HG03039 (cell line): ENCODE results near the gene LMF2.

Experiments used
- ATAC-seq: cut with Tn5 transposase; IDR thresholded peaks from one replicate; pipeline ENCODE4 v1.9.1; 2021; ENCODE audit warnings: mild to moderate bottlenecking, moderate library complexity; ENCODE audit not compliant: unreplicated experiment

The LMF2 gene

GRCh38 chr22:50467773-50468440 lies 39.6 kb downstream of the LMF2 start:
- ATAC-seq, result no peak

- no peak for ATAC-seq
Measured at GRCh38 chr22:50467341-50467740, 40.2 kb downstream of the LMF2 start.

GRCh38 chr22:50465066-50465930 lies 42.2 kb downstream of the LMF2 start:
- ATAC-seq, result no peak

- no peak for ATAC-seq
Measured at GRCh38 chr22:50464451-50464850, 43.1 kb downstream of the LMF2 start.

GRCh38 chr22:50463188-50463900 lies 44.2 kb downstream of the LMF2 start:
- ATAC-seq, result no peak

- ATAC-seq, result no peak
Measured at GRCh38 chr22:50461979-50462540, 45.4 kb downstream of the LMF2 start.

- no peak for ATAC-seq
Measured at GRCh38 chr22:50461536-50461935, 46.0 kb downstream of the LMF2 start.

- no peak for ATAC-seq
Measured at GRCh38 chr22:50460938-50461337, 46.6 kb downstream of the LMF2 start.

- no peak for ATAC-seq
Measured at GRCh38 chr22:50459496-50460140, 47.9 kb downstream of the LMF2 start.

- ATAC-seq, result no peak
Measured at GRCh38 chr22:50459016-50459415, 48.5 kb downstream of the LMF2 start.

- no peak for ATAC-seq
Measured at GRCh38 chr22:50456466-50457234, 50.9 kb downstream of the LMF2 start.

GRCh38 chr22:50456026-50456425 lies 51.5 kb downstream of the LMF2 start:
- no peak for ATAC-seq

- no peak for ATAC-seq
Measured at GRCh38 chr22:50455201-50455600, 52.3 kb downstream of the LMF2 start.

- ATAC-seq, result no peak
Measured at GRCh38 chr22:50454556-50455075, 52.9 kb downstream of the LMF2 start.
